ENCODE results near the gene HAAO. TPM values are rescaled to one million over a fixed set of nuclear protein-coding genes. Genes with fewer than 3 reads are reported as not detected.

HAAO gene
- total RNA-seq, 1 donor from 2014 or later: 1.1 TPM

- Histone ChIP-seq H4K20me1 (ENCODE audit: insufficient read depth, low read length) (no peaks in the 10 kb centered on the region), H3K4me3 (ENCODE audit: insufficient read depth, low read depth, low read length) (no peak overlapping the region), H3K27me3 (ENCODE audit: insufficient read depth, low read length) (no peaks in the 10 kb centered on the region), H3K4me1 (ENCODE audit: insufficient read depth, low read length) (no peaks in the 10 kb centered on the region), H3K9me3 (ENCODE audit: insufficient read depth, low read depth, low read length) (no peaks in the 10 kb centered on the region), H3K79me2 (ENCODE audit: insufficient read depth, low read length) (no peaks in the 10 kb centered on the region), H3K9ac (ENCODE audit: low read length) (no peak overlapping the region), H3K27ac (ENCODE audit: low read depth, low read length) (no peak overlapping the region), H3K4me2 (ENCODE audit: low read length) (no peak overlapping the region), H2AFZ (ENCODE audit: low read depth, low read length) (no peak overlapping the region), H3K36me3 (ENCODE audit: insufficient read depth, low read length) (no peaks in the 10 kb centered on the region)
- TF ChIP-seq EZH2 (IDR thresholded peaks at IDR 0.05; ENCODE audit: insufficient read depth, low read length) (no peak), CTCF (IDR thresholded peaks at IDR 0.05; ENCODE audit: insufficient read depth, low read depth, low read length) (no peak)
- FAIRE-seq (no peak), DNase-seq (ENCODE audit: low read depth) (no peak)
- Mint-ChIP-seq H3K4me3 (ENCODE audit: unreplicated experiment) (no peak overlapping the region), H3K9me3 (ENCODE audit: unreplicated experiment) (peaks cover 1% of the 10 kb centered on the region), H3K36me3 (ENCODE audit: low read depth, unreplicated experiment) (peaks cover 3% of the 10 kb centered on the region), H3K27ac (ENCODE audit: unreplicated experiment) (no peak overlapping the region), H3K4me1 (ENCODE audit: low read depth, unreplicated experiment) (no peaks in the 10 kb centered on the region), H3K27me3 (ENCODE audit: low read depth, unreplicated experiment) (no peaks in the 10 kb centered on the region)
These were observed 23.6 kb downstream of the HAAO start for GRCh38 chr2:42768706-42769256.

- Histone ChIP-seq H3K9me3 (ENCODE audit: insufficient read depth, low read depth, low read length) (no peaks in the 10 kb centered on the region), H3K9ac (ENCODE audit: low read length) (no peak overlapping the region), H3K27me3 (ENCODE audit: insufficient read depth, low read length) (no peaks in the 10 kb centered on the region), H3K4me1 (ENCODE audit: insufficient read depth, low read length) (no peaks in the 10 kb centered on the region), H2AFZ (ENCODE audit: low read depth, low read length) (no peak overlapping the region), H3K4me2 (ENCODE audit: low read length) (no peak overlapping the region), H3K36me3 (ENCODE audit: insufficient read depth, low read length) (no peaks in the 10 kb centered on the region), H3K79me2 (ENCODE audit: insufficient read depth, low read length) (no peaks in the 10 kb centered on the region), H3K4me3 (ENCODE audit: insufficient read depth, low read depth, low read length) (no peak overlapping the region), H4K20me1 (ENCODE audit: insufficient read depth, low read length) (no peaks in the 10 kb centered on the region), H3K27ac (ENCODE audit: low read depth, low read length) (no peak overlapping the region)
- peaks cover 1% of the 10 kb centered on the region for H3K9me3 Mint-ChIP-seq (ENCODE audit: unreplicated experiment)
- peaks cover 10% of the 10 kb centered on the region for H3K36me3 Mint-ChIP-seq (ENCODE audit: low read depth, unreplicated experiment)
- H3K27ac Mint-ChIP-seq (ENCODE audit: unreplicated experiment): no peak overlapping the region
- no peaks in the 10 kb centered on the region for H3K27me3 Mint-ChIP-seq (ENCODE audit: low read depth, unreplicated experiment)
- TF ChIP-seq EZH2 (IDR thresholded peaks at IDR 0.05; ENCODE audit: insufficient read depth, low read length): no peak
- no peak for TF ChIP-seq CTCF (IDR thresholded peaks at IDR 0.05; ENCODE audit: insufficient read depth, low read depth, low read length)
- H3K4me3 Mint-ChIP-seq (ENCODE audit: unreplicated experiment): no peak overlapping the region
- H3K4me1 Mint-ChIP-seq (ENCODE audit: low read depth, unreplicated experiment): no peaks in the 10 kb centered on the region
- FAIRE-seq (no peak), DNase-seq (ENCODE audit: low read depth) (no peak)
These were observed 24.3 kb downstream of the HAAO start for GRCh38 chr2:42767899-42768705.
